ENCODE data around the gene THSD4.

The THSD4 gene

GRCh38 chr15:71586463-71586862 lies 471.2 kb downstream of the THSD4 start:
- DNase-seq (ENCODE audit: low read depth): no peak

- DNase-seq (ENCODE audit: low read depth): peak; percentile 36
Observed at GRCh38 chr15:71588746-71589145, 473.5 kb downstream of the THSD4 start.

GRCh38 chr15:71591057-71591456 lies 475.8 kb downstream of the THSD4 start:
- no peak for DNase-seq (ENCODE audit: low read depth)

GRCh38 chr15:71592203-71592602 lies 476.9 kb downstream of the THSD4 start:
- no peak for DNase-seq (ENCODE audit: low read depth)

GRCh38 chr15:71595846-71596553 lies 480.7 kb downstream of the THSD4 start:
- no peak for DNase-seq (ENCODE audit: low read depth)

GRCh38 chr15:71596672-71597071 lies 481.4 kb downstream of the THSD4 start:
- DNase-seq (ENCODE audit: low read depth): peak; percentile 28

- DNase-seq (ENCODE audit: low read depth): no peak
Observed at GRCh38 chr15:71597126-71597525, 481.9 kb downstream of the THSD4 start.

- DNase-seq (ENCODE audit: low read depth): no peak
Observed at GRCh38 chr15:71597637-71598036, 482.4 kb downstream of the THSD4 start.

- DNase-seq (ENCODE audit: low read depth): no peak
Observed at GRCh38 chr15:71598741-71599140, 483.5 kb downstream of the THSD4 start.

GRCh38 chr15:71599418-71600151 lies 484.3 kb downstream of the THSD4 start:
- no peak for DNase-seq (ENCODE audit: low read depth)

- no peak for DNase-seq (ENCODE audit: low read depth)
Observed at GRCh38 chr15:71600237-71600636, 485.0 kb downstream of the THSD4 start.

GRCh38 chr15:71601038-71601834 lies 486.0 kb downstream of the THSD4 start:
- no peak for DNase-seq (ENCODE audit: low read depth)

- no peak for DNase-seq (ENCODE audit: low read depth)
Observed at GRCh38 chr15:71603379-71603778, 488.1 kb downstream of the THSD4 start.

- DNase-seq (ENCODE audit: low read depth): no peak
Observed at GRCh38 chr15:71607383-71607782, 492.1 kb downstream of the THSD4 start.

GRCh38 chr15:71610728-71611552 lies 495.7 kb downstream of the THSD4 start:
- DNase-seq (ENCODE audit: low read depth): no peak

GRCh38 chr15:71611553-71612396 lies 496.5 kb downstream of the THSD4 start:
- no peak for DNase-seq (ENCODE audit: low read depth)

GRCh38 chr15:71612397-71612722 lies 497.1 kb downstream of the THSD4 start:
- no peak for DNase-seq (ENCODE audit: low read depth)

- no peak for DNase-seq (ENCODE audit: low read depth)
Observed at GRCh38 chr15:71612869-71613268, 497.6 kb downstream of the THSD4 start.

GRCh38 chr15:71623111-71623510 lies 507.8 kb downstream of the THSD4 start:
- no peak for DNase-seq (ENCODE audit: low read depth)

- no peak for DNase-seq (ENCODE audit: low read depth)
Observed at GRCh38 chr15:71626596-71627088, 511.4 kb downstream of the THSD4 start.

- no peak for DNase-seq (ENCODE audit: low read depth)
Observed at GRCh38 chr15:71627188-71627587, 511.9 kb downstream of the THSD4 start.

All from stromal cell of bone marrow (primary cell).